ENCODE data around the gene C1orf198.

C1orf198 gene

DNA sequence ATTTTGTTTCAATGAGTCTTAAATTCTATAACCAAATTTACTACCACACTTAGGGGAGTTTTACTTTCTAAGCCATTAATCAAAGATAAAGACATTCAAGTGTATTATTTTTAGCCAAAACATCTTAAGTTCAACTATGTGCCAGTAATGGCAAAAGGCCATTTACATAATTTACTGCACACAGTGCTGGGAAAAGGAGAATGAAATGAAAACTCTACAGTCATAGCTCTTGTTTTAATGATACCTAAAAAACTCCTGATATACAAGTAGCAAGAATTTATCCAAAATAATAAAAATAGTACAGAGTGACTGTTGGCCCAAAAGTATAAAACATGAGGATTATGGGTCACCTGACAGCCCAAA, 42.4 kb upstream of the C1orf198 start:
- Histone ChIP-seq H3K27me3 (ENCODE audit: insufficient read depth, low read length) (no peaks in the 10 kb centered on the region), H3F3A (ENCODE audit: insufficient read depth, low read length) (no peaks in the 10 kb centered on the region), H3K27ac (ENCODE audit: low read depth, low read length, poor library complexity, severe bottlenecking) (no peak overlapping the region), H3K79me2 (ENCODE audit: insufficient read depth, low read length) (no peaks in the 10 kb centered on the region), H2AFZ (ENCODE audit: low read length) (no peak overlapping the region), H3K4me2 (ENCODE audit: low read length) (no peak overlapping the region), H4K20me1 (ENCODE audit: insufficient read depth, low read length) (no peaks in the 10 kb centered on the region), H3K36me3 (ENCODE audit: insufficient read depth, low read length) (peaks cover 37% of the 10 kb centered on the region; the same call in 1 of the 2 replicates), H3K9me3 (ENCODE audit: low read length) (no peaks in the 10 kb centered on the region), H3K4me3 (ENCODE audit: low read depth, low read length, poor library complexity, severe bottlenecking) (no peak overlapping the region), H3K4me1 (ENCODE audit: insufficient read depth, low read length, severe bottlenecking) (no peaks in the 10 kb centered on the region), H3K9ac (ENCODE audit: low read length) (no peak overlapping the region), H3K9me2 (ENCODE audit: low read depth, low read length) (no peaks in the 10 kb centered on the region)
- no peak for TF ChIP-seq EZH2 (IDR thresholded peaks at IDR 0.05; ENCODE audit: borderline replicate concordance, low read length)
- TF ChIP-seq, protein P1, sequence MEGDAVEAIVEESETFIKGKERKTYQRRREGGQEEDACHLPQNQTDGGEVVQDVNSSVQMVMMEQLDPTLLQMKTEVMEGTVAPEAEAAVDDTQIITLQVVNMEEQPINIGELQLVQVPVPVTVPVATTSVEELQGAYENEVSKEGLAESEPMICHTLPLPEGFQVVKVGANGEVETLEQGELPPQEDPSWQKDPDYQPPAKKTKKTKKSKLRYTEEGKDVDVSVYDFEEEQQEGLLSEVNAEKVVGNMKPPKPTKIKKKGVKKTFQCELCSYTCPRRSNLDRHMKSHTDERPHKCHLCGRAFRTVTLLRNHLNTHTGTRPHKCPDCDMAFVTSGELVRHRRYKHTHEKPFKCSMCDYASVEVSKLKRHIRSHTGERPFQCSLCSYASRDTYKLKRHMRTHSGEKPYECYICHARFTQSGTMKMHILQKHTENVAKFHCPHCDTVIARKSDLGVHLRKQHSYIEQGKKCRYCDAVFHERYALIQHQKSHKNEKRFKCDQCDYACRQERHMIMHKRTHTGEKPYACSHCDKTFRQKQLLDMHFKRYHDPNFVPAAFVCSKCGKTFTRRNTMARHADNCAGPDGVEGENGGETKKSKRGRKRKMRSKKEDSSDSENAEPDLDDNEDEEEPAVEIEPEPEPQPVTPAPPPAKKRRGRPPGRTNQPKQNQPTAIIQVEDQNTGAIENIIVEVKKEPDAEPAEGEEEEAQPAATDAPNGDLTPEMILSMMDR (IDR thresholded peaks at IDR 0.05; ENCODE audit: low read length) = no peak

DNA sequence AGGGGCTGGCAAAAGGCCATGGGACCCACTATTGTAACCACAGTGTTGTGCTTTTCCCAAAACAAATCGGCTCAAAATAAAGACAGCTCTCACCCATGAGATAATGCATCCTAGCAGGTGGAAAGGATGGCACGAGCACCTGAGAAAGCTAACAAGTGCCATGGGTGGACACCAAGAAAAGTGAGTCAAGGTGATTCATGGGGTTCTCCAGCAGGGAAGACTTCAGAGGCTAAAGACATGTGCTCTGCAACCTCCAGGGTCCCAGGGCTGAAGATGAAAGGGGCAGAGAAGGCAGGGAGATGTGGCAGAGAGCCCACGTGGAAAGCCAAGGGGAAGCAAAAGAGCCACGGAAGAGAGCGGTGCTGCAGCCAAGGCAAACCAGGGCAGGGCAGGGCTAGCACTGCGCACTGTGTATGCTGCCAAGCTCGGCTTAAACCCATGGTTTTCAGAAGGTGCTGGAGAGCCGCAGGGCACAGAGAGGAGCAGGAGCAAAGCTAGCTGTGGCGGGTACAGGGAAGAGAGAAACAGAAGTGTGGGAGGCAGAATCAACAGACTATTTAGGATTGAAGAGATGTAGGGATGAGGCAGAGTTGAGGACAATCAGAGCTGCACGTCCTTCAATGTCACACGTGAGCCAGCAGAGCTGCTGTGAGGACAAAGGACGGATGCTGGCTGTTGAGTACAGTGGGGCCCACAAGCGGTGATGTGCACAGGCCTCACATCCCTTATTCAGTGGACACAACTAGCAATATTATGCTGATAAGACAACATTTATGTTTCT, 41.8 kb upstream of the C1orf198 start:
- Histone ChIP-seq H3K79me2 (ENCODE audit: insufficient read depth, low read length) (no peaks in the 10 kb centered on the region), H3K9me3 (ENCODE audit: low read length) (no peaks in the 10 kb centered on the region), H3K27me3 (ENCODE audit: insufficient read depth, low read length) (no peaks in the 10 kb centered on the region), H3K36me3 (ENCODE audit: insufficient read depth, low read length) (peaks cover 37% of the 10 kb centered on the region; the same call in 1 of the 2 replicates), H2AFZ (ENCODE audit: low read length) (no peak overlapping the region), H3K4me1 (ENCODE audit: insufficient read depth, low read length, severe bottlenecking) (no peaks in the 10 kb centered on the region), H3K4me2 (ENCODE audit: low read length) (no peak overlapping the region), H3K27ac (ENCODE audit: low read depth, low read length, poor library complexity, severe bottlenecking) (no peak overlapping the region), H3K9me2 (ENCODE audit: low read depth, low read length) (no peaks in the 10 kb centered on the region), H3F3A (ENCODE audit: insufficient read depth, low read length) (no peaks in the 10 kb centered on the region), H3K4me3 (ENCODE audit: low read depth, low read length, poor library complexity, severe bottlenecking) (no peak overlapping the region), H3K9ac (ENCODE audit: low read length) (no peak overlapping the region), H4K20me1 (ENCODE audit: insufficient read depth, low read length) (no peaks in the 10 kb centered on the region)
- no peak for TF ChIP-seq EZH2 (IDR thresholded peaks at IDR 0.05; ENCODE audit: borderline replicate concordance, low read length)
- TF ChIP-seq, protein P1 (IDR thresholded peaks at IDR 0.05; ENCODE audit: low read length) = no peak

DNA sequence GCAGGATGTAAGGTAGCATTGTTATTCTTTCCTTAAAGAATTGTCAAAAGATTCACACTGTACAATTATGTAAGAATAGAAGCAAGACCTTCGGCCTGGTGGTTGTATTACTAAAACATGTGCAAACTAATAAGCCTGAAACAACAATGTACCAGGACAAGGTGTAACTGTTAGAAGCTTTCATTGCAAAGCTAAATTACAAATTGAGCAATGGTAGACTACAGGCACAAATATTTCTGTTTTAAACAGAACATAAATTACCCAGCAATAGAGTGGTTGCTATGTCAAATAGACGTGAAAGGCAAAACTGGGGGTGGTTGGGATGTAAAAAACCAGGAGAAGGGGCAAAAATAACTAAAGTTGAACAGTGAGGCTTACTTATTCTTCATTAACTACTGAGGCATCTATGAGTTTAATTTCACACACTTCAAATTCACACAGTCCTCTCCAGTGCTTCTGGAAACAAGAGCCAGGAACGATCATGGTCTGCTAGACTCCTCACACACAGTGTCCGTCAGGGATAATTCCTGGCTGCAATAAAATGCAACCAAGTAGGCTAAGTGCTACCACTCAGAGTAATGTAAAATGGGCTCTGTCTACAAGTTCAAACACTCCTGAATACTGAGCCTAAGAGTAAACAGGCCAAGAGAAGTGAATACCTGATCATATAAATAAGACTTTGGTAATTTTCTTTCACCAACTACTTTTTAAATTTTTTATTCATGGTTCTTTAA, 39.3 kb upstream of the C1orf198 start:
- Histone ChIP-seq H3K9me3 (ENCODE audit: low read length) (no peaks in the 10 kb centered on the region), H3K9ac (ENCODE audit: low read length) (no peak overlapping the region), H2AFZ (ENCODE audit: low read length) (no peak overlapping the region), H3K27ac (ENCODE audit: low read depth, low read length, poor library complexity, severe bottlenecking) (no peak overlapping the region), H3K79me2 (ENCODE audit: insufficient read depth, low read length) (no peaks in the 10 kb centered on the region), H3F3A (ENCODE audit: insufficient read depth, low read length) (no peaks in the 10 kb centered on the region), H4K20me1 (ENCODE audit: insufficient read depth, low read length) (no peaks in the 10 kb centered on the region), H3K36me3 (ENCODE audit: insufficient read depth, low read length) (peaks cover 32% of the 10 kb centered on the region; the same call in 1 of the 2 replicates), H3K4me2 (ENCODE audit: low read length) (no peak overlapping the region), H3K9me2 (ENCODE audit: low read depth, low read length) (no peaks in the 10 kb centered on the region), H3K27me3 (ENCODE audit: insufficient read depth, low read length) (no peaks in the 10 kb centered on the region), H3K4me3 (ENCODE audit: low read depth, low read length, poor library complexity, severe bottlenecking) (no peak overlapping the region), H3K4me1 (ENCODE audit: insufficient read depth, low read length, severe bottlenecking) (no peaks in the 10 kb centered on the region)
- TF ChIP-seq, protein P1 (IDR thresholded peaks at IDR 0.05; ENCODE audit: low read length) = no peak
- no peak for TF ChIP-seq EZH2 (IDR thresholded peaks at IDR 0.05; ENCODE audit: borderline replicate concordance, low read length)

All from OCI-LY1 (cell line).